ENCODE measurements around the gene HGF.

DNA sequence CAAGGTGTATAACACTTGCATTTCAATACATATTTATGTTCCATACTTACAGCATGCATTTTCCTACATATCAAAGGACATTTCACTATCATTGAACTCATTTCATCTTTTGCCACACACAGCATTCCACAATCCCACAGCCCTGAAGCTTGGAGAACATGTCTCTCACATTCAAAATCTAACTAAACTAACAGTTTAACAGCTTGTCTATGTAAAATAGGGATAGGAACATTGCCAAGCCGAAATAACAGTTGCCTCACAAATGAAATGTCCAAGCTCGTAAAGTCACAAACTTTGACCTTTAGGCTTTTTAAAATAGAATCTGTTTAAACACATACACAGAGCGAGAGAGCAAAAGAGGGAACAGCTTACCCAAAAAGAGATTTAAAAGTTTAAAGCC is 65.3 kb downstream of the HGF start:
- TF ChIP-seq EP300 (IDR thresholded peaks at IDR 0.05) (no peak), POLR2A (IDR thresholded peaks at IDR 0.05) (no peak)
- TF ChIP-seq, protein P1, sequence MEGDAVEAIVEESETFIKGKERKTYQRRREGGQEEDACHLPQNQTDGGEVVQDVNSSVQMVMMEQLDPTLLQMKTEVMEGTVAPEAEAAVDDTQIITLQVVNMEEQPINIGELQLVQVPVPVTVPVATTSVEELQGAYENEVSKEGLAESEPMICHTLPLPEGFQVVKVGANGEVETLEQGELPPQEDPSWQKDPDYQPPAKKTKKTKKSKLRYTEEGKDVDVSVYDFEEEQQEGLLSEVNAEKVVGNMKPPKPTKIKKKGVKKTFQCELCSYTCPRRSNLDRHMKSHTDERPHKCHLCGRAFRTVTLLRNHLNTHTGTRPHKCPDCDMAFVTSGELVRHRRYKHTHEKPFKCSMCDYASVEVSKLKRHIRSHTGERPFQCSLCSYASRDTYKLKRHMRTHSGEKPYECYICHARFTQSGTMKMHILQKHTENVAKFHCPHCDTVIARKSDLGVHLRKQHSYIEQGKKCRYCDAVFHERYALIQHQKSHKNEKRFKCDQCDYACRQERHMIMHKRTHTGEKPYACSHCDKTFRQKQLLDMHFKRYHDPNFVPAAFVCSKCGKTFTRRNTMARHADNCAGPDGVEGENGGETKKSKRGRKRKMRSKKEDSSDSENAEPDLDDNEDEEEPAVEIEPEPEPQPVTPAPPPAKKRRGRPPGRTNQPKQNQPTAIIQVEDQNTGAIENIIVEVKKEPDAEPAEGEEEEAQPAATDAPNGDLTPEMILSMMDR (IDR thresholded peaks at IDR 0.05) = no peak

Data from stomach (tissue), 4 donors.